HG02981 (cell line): ENCODE results near the gene CENPE.
A peak's percentile ranks its signal among the peaks of the same experiment; 100 is the strongest.

Source experiments
- ATAC-seq: cut with Tn5 transposase; IDR thresholded peaks from one replicate; pipeline ENCODE4 v1.9.1; 2021; ENCODE audit warnings: mild to moderate bottlenecking, moderate library complexity; ENCODE audit not compliant: unreplicated experiment

CENPE gene

GRCh38 chr4:103079621-103080020 lies 118.5 kb downstream of the CENPE start:
- ATAC-seq = no peak

GRCh38 chr4:103076747-103077347 lies 121.3 kb downstream of the CENPE start, which contains the start of gene SLC9B2:
TSS of gene SLC9B2 (minus strand) at chr4:103076761. CDS start at chr4:103067550, 9,211 bp downstream.
- peak; percentile 32 for ATAC-seq

- ATAC-seq = peak; percentile 50
These were observed 122.0 kb downstream of the CENPE start for GRCh38 chr4:103075894-103076746.

GRCh38 chr4:103075435-103075893 lies 122.7 kb downstream of the CENPE start:
- ATAC-seq = no peak

GRCh38 chr4:103074744-103075434 lies 123.3 kb downstream of the CENPE start:
- ATAC-seq = peak; percentile 38

GRCh38 chr4:103073792-103074438 lies 124.2 kb downstream of the CENPE start:
- ATAC-seq = no peak

GRCh38 chr4:103067841-103068547 lies 130.1 kb downstream of the CENPE start:
- no peak for ATAC-seq

GRCh38 chr4:103060453-103061148 lies 137.5 kb downstream of the CENPE start:
- no peak for ATAC-seq
